ENCODE results near the gene DCXR.

DCXR gene

DNA sequence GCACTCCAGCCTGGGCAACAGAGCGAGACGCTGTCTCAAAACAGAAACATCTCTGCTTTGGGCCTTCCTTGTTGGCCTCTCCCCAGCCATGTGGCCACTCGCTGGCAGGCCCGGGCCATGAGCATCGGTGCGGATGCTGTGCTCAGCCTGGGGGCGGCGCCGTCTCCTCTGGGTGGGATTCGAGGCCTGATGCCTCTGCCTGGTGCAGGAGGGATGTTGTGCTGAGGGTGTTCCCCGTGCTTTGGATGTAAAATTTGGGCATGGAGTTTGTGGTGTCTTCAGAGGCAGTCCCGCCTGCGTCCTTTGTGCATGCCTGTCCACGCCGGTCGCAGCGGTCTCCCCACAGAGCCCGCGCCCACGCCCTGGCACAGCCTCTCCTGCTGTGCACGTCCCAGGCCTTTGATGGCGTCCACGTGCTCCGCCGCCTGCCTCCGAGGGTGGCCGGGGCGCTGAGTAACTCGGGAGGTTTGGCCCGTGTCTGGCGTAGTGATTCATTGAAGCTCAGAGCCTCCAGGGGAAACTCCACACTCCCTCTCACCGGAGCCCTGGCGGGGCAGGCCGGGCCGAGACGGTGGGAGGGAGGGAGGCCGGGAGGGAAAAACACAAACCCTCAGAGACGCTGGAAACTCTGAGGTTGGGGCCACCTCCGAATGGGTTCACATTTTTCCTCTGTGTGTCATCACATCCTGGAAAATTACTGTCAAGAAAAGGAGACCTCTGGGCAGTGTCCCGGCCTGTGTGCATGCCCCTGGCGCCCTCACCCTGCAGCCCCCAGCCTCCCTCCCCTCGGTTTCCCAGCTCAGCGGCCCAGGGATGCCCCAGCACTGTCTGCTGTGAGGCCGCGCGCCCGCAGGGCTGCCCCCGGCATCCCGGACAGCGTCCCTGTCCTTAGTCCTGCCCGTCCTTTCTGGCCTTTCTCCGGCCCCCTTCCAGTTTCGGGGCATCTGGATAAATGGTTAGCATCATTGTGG is 33.8 kb downstream of the DCXR start:
- no peak overlapping the region for H3K4me3 ChIP-seq (ENCODE audit: low read depth, low read length)
- no peak for TF ChIP-seq CTCF (conservative IDR thresholded peaks at IDR 0.05; ENCODE audit: low read depth, low read length)
- DNase-seq (ENCODE audit: low read depth): peak; percentile 93

GRCh38 chr17:82001571-82002056 is 35.9 kb downstream of the DCXR start:
- no peak overlapping the region for H3K4me3 ChIP-seq (ENCODE audit: low read depth, low read length)
- TF ChIP-seq CTCF (conservative IDR thresholded peaks at IDR 0.05; ENCODE audit: low read depth, low read length): no peak
- DNase-seq (ENCODE audit: low read depth): no peak

GRCh38 chr17:82000803-82001570 is 36.5 kb downstream of the DCXR start:
- DNase-seq (ENCODE audit: low read depth): no peak
- H3K4me3 ChIP-seq (ENCODE audit: low read depth, low read length): no peak overlapping the region
- no peak for TF ChIP-seq CTCF (conservative IDR thresholded peaks at IDR 0.05; ENCODE audit: low read depth, low read length)

- no peak for TF ChIP-seq CTCF (conservative IDR thresholded peaks at IDR 0.05; ENCODE audit: low read depth, low read length)
- no peak for DNase-seq (ENCODE audit: low read depth)
- H3K4me3 ChIP-seq (ENCODE audit: low read depth, low read length): no peak overlapping the region
These were observed 37.3 kb downstream of the DCXR start for GRCh38 chr17:81999976-82000802.

DNA sequence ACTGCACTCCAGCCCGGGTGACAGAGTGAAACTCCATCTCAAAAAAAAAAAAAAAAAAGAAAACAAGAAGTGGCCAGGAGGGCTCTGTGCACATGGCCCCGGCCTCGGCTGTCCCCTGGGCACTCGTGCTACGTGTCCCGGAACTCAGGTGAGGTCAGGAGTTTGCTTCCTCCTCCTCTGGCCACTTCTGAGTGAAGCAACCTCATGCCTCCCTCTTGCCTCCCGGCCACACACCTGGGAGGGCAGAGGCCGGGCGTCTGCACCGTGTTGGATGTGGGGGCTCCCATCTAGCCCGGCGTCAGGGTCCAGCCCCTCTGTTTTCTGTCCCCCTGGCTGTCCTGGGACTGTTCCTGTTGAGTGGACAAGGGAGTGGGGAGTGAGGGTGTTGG is 37.9 kb downstream of the DCXR start:
- DNase-seq (ENCODE audit: low read depth): no peak
- H3K4me3 ChIP-seq (ENCODE audit: low read depth, low read length): no peak overlapping the region
- TF ChIP-seq CTCF (conservative IDR thresholded peaks at IDR 0.05; ENCODE audit: low read depth, low read length): no peak

DNA sequence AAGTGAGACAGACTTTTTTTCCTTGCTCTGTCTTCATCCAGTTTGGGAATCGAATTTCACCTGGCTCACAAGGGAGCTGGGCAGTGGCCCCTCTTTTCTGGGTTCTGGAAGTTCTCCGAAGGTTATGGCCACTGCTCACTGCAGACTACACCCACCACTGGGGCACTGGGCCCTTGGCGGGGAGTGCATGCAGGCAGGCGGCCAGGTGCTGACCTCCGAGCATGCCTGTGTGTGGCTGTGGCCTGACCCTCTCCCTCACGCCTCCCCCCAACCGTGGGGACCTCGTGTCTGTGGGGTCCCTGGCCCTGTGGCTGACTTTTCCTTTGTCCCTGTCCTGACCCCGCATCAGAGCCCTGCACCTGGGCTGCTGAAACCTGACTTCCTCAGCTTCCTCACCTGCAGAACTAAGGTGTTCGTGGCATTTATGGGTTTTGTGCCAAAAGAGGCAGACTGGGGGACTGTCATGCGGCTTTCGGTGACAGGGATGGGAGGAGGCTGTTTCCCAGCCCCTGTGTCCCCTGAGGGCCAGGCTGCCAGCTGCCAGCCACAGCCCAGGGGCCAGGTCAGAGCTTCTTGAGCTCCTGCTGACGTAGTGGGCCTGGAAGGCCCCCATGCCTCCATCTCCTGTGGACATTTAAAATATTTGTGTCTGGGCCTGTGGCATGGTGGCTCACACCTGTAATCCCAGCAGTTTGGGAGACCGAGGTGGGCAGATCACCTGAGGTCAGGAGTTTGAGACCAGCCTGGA is 38.6 kb downstream of the DCXR start:
- no peak overlapping the region for H3K4me3 ChIP-seq (ENCODE audit: low read depth, low read length)
- DNase-seq (ENCODE audit: low read depth): no peak
- no peak for TF ChIP-seq CTCF (conservative IDR thresholded peaks at IDR 0.05; ENCODE audit: low read depth, low read length)

All from choroid plexus epithelial cell (primary cell).